Measurements from ENCODE around the gene PCDHGA1. TPM values are rescaled to one million over a fixed set of nuclear protein-coding genes. Genes with fewer than 3 reads are reported as not detected.

Gene PCDHGA1
- total RNA-seq, 1 donor from 2014 or later = 1.5 TPM

DNA sequence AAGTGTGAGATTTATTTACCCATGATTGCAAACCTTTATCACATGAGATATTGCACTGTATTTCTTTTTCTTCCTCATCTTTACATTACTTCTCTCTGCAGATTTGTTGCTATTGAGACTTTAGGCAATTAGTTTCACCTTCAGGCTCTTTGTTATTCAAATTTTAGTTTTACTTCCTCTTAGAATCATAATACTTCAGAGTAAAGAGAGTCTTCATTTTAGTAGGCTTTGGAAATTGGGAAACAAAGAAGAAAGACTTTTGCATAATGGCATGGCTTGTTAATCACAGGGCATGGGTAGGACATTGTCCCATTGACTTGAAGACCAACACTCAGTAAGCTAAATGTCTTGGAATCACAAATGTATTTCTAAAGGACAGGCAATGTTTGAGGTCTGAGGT is 32.4 kb downstream of the PCDHGA1 start:
- H3K4me3 ChIP-seq = no peak overlapping the region
- H2AFZ ChIP-seq (replicated peaks) = no peak overlapping the region
- H3K27me3 ChIP-seq = no peaks in the 10 kb centered on the region
- H3K4me3 Mint-ChIP-seq = no peak overlapping the region
- H3K4me2 ChIP-seq = no peak overlapping the region
- no peaks in the 10 kb centered on the region for H3F3A ChIP-seq (ENCODE audit: low read depth)
- H3K9me3 ChIP-seq (ENCODE audit: low read depth) = peaks cover 13% of the 10 kb centered on the region
- H4K20me1 ChIP-seq (ENCODE audit: low read depth) = no peaks in the 10 kb centered on the region
- H3K9me3 Mint-ChIP-seq = peaks cover 69% of the 10 kb centered on the region
- no peaks in the 10 kb centered on the region for H3K36me3 ChIP-seq
- no peak overlapping the region for H3K9ac ChIP-seq
- H3K27ac ChIP-seq = no peak overlapping the region
- H3K4me1 Mint-ChIP-seq = no peaks in the 10 kb centered on the region
- H3K36me3 Mint-ChIP-seq = peaks cover 4% of the 10 kb centered on the region
- no peak for DNase-seq (ENCODE audit: low spot score)
- H3K27me3 Mint-ChIP-seq (ENCODE audit: insufficient read depth, low read depth) = peaks cover 4% of the 10 kb centered on the region
- no peak overlapping the region for H3K27ac Mint-ChIP-seq
- TF ChIP-seq EZH2phosphoT487 (IDR thresholded peaks at IDR 0.05) (no peak), EZH2 (IDR thresholded peaks at IDR 0.05) (no peak)
- TF ChIP-seq, protein P1, sequence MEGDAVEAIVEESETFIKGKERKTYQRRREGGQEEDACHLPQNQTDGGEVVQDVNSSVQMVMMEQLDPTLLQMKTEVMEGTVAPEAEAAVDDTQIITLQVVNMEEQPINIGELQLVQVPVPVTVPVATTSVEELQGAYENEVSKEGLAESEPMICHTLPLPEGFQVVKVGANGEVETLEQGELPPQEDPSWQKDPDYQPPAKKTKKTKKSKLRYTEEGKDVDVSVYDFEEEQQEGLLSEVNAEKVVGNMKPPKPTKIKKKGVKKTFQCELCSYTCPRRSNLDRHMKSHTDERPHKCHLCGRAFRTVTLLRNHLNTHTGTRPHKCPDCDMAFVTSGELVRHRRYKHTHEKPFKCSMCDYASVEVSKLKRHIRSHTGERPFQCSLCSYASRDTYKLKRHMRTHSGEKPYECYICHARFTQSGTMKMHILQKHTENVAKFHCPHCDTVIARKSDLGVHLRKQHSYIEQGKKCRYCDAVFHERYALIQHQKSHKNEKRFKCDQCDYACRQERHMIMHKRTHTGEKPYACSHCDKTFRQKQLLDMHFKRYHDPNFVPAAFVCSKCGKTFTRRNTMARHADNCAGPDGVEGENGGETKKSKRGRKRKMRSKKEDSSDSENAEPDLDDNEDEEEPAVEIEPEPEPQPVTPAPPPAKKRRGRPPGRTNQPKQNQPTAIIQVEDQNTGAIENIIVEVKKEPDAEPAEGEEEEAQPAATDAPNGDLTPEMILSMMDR (IDR thresholded peaks at IDR 0.05) = no peak
- H3K79me2 ChIP-seq (ENCODE audit: low read depth) = no peaks in the 10 kb centered on the region
- no peaks in the 10 kb centered on the region for H3K4me1 ChIP-seq

- Histone ChIP-seq H3K4me3 (no peak within 1 kb of the TSS), H3K36me3 (no peaks in the 10 kb centered on the region), H2AFZ (replicated peaks) (no peak within 1 kb of the TSS), H3K27me3 (no peaks in the 10 kb centered on the region), H3K27ac (no peak within 1 kb of the TSS), H4K20me1 (ENCODE audit: low read depth) (no peaks in the 10 kb centered on the region), H3K4me2 (no peak within 1 kb of the TSS), H3K9ac (no peak within 1 kb of the TSS), H3K9me3 (ENCODE audit: low read depth) (peaks cover 13% of the 10 kb centered on the region), H3K79me2 (ENCODE audit: low read depth) (no peaks in the 10 kb centered on the region), H3F3A (ENCODE audit: low read depth) (no peaks in the 10 kb centered on the region), H3K4me1 (no peaks in the 10 kb centered on the region)
- H3K36me3 Mint-ChIP-seq = peaks cover 4% of the 10 kb centered on the region
- no peaks in the 10 kb centered on the region for H3K4me1 Mint-ChIP-seq
- H3K27ac Mint-ChIP-seq = no peak within 1 kb of the TSS
- no peak for TF ChIP-seq EZH2phosphoT487 (IDR thresholded peaks at IDR 0.05)
- TF ChIP-seq, protein P1 (IDR thresholded peaks at IDR 0.05) = no peak
- TF ChIP-seq EZH2 (IDR thresholded peaks at IDR 0.05) = no peak
- no peak within 1 kb of the TSS for H3K4me3 Mint-ChIP-seq
- H3K27me3 Mint-ChIP-seq (ENCODE audit: insufficient read depth, low read depth) = peaks cover 4% of the 10 kb centered on the region
- H3K9me3 Mint-ChIP-seq = peaks cover 65% of the 10 kb centered on the region
- DNase-seq (ENCODE audit: low spot score) = no peak
These were observed 33.8 kb downstream of the PCDHGA1 start, which contains the start of gene PCDHGA5 for GRCh38 chr5:141363952-141364660. PCDHGA5 (plus strand) TSS chr5:141364162; CDS start chr5:141364331, 169 bp downstream.

DNA sequence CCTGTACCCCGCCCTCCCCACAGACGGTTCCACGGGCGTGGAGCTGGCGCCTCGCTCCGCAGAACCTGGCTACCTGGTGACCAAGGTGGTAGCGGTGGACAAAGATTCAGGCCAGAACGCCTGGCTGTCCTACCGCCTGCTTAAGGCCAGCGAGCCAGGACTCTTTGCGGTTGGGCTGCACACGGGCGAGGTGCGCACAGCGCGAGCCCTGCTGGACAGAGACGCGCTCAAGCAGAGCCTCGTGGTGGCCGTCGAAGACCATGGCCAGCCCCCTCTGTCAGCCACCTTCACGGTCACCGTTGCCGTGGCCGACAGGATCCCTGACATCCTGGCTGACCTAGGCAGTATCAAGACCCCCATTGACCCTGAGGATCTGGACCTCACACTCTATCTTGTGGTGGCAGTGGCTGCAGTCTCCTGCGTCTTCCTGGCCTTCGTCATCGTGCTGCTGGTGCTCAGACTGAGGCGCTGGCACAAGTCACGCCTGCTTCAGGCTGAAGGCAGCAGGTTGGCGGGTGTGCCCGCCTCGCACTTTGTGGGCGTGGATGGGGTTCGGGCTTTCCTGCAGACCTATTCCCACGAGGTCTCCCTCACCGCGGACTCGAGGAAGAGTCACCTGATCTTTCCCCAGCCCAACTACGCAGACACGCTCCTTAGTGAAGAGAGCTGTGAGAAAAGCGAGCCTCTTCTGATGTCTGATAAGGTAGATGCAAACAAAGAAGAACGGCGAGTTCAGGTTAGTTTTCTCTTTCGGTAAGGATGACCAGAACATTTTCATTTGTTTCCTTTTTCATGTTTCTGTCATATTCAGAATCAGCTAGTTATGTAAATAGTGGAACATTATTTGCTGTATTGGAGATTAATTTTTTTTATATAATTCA is 35.9 kb downstream of the PCDHGA1 start:
- no peaks in the 10 kb centered on the region for H3K36me3 ChIP-seq
- no peaks in the 10 kb centered on the region for H3K9me3 ChIP-seq (ENCODE audit: low read depth)
- H2AFZ ChIP-seq (replicated peaks) = no peak overlapping the region
- no peak overlapping the region for H3K9ac ChIP-seq
- no peaks in the 10 kb centered on the region for H3K79me2 ChIP-seq (ENCODE audit: low read depth)
- DNase-seq (ENCODE audit: low spot score) = no peak
- H3K27me3 ChIP-seq = no peaks in the 10 kb centered on the region
- Mint-ChIP-seq H3K9me3 (peaks cover 64% of the 10 kb centered on the region), H3K4me1 (no peaks in the 10 kb centered on the region), H3K4me3 (no peak overlapping the region), H3K27ac (no peak overlapping the region), H3K27me3 (ENCODE audit: insufficient read depth, low read depth) (peaks cover 4% of the 10 kb centered on the region), H3K36me3 (peaks cover 2% of the 10 kb centered on the region)
- no peaks in the 10 kb centered on the region for H4K20me1 ChIP-seq (ENCODE audit: low read depth)
- H3K4me3 ChIP-seq = no peak overlapping the region
- H3K27ac ChIP-seq = no peak overlapping the region
- H3F3A ChIP-seq (ENCODE audit: low read depth) = no peaks in the 10 kb centered on the region
- TF ChIP-seq, protein P1 (IDR thresholded peaks at IDR 0.05) = no peak
- TF ChIP-seq EZH2 (IDR thresholded peaks at IDR 0.05) (no peak), EZH2phosphoT487 (IDR thresholded peaks at IDR 0.05) (no peak)
- H3K4me1 ChIP-seq = no peaks in the 10 kb centered on the region
- H3K4me2 ChIP-seq = no peak overlapping the region
